H1 (cell line): ENCODE measurements around the gene SGMS1. TPM values are rescaled to one million over a fixed set of nuclear protein-coding genes. Genes with fewer than 3 reads are reported as not detected.

ENCODE experiments used
- BACH1 ChIP-seq: IDR thresholded peaks from 2 replicates; pipeline ENCODE4 v1.6.1; 2012; ENCODE audit warnings: low read length, improper control_type of control experiment
- BRCA1 ChIP-seq: IDR thresholded peaks from 2 replicates; pipeline ENCODE4 v1.6.1; 2012; ENCODE audit warnings: low read depth, low read length, improper control_type of control experiment
- CEBPB ChIP-seq: IDR thresholded peaks from 2 replicates; pipeline ENCODE4 v1.6.1; 2012; ENCODE audit warnings: low read depth, low read length
- CHD1 ChIP-seq: IDR thresholded peaks from 2 replicates; pipeline ENCODE4 v1.6.1; 2012; ENCODE audit warnings: low read depth, low read length, improper control_type of control experiment
- CHD7 ChIP-seq: fragments of 300-600 bp; sonication (generic); IDR thresholded peaks from 2 replicates; pipeline ENCODE4 v1.7.1; 2012; ENCODE audit warnings: low read length, moderate library complexity, mild to moderate bottlenecking, inconsistent platforms; ENCODE audit not compliant: insufficient replicate concordance
- CREB1 ChIP-seq: IDR thresholded peaks from 2 replicates; pipeline ENCODE4 v1.6.1; 2012; ENCODE audit warnings: inconsistent platforms
- E2F6 ChIP-seq: IDR thresholded peaks from 2 replicates; pipeline ENCODE4 v1.6.1; 2012; ENCODE audit warnings: inconsistent platforms
- MAFK ChIP-seq: IDR thresholded peaks from 2 replicates; pipeline ENCODE4 v1.6.1; 2012; ENCODE audit warnings: low read depth, mild to moderate bottlenecking, improper control_type of control experiment, low read length
- MAX ChIP-seq: IDR thresholded peaks from 2 replicates; pipeline ENCODE4 v1.6.1; 2012; ENCODE audit warnings: inconsistent platforms
- RAD21 ChIP-seq, 2 experiments: IDR thresholded peaks in 1 of 2; conservative IDR thresholded peaks in 1 of 2; 2 replicates each; pipeline ENCODE4 v1.6.1; 2011; ENCODE audit warnings: low read depth in 2 of 2, low read length in 2 of 2, improper control_type of control experiment in 1 of 2, inconsistent platforms in 1 of 2, mild to moderate bottlenecking in 1 of 2, moderate library complexity in 1 of 2
- polyA plus RNA-seq, 7 experiments: library from polyadenylated mRNA; depleted of rRNA in 3 of 7; stranded (reverse) in 5 of 7; unstranded in 2 of 7; fragments of >200 nt in 5 of 7; fragments of 200-250 nt in 2 of 7; gene quantifications; 1 replicate in 5 of 7; 2 replicates in 1 of 7; 4 replicates in 1 of 7; pipeline versions ENCODE4 v1.2.1 to v1.2.3, GENCODE V29; 2011 to 2013; ENCODE audit warnings: missing spikeins in 2 of 7, mixed read lengths in 2 of 7
- total RNA-seq: library from RNA; stranded (reverse); fragmentation: NEBNext Ultra II Directional; extraction: Animal tissue kit (Norgen Biotek cat#: 25700); gene quantifications from 2 replicates; pipeline ENCODE4 v1.2.1, GENCODE V29; 2021

SGMS1 gene
- total and polyA plus RNA-seq, 2 of the 8 experiments (the other 6 are each of a cell fraction or from before 2014, with no cell fraction given) = 6.0 to 15.6 TPM

GRCh38 chr10:50623663-50624412, at the start of gene SGMS1 (continued):
- TF ChIP-seq CHD7 (no peak), BACH1 (no peak), CHD1 (no peak), MAFK (no peak), CREB1 (peak; percentile 29; the same call in 1 of the 2 replicates), E2F6 (peak; percentile 80), BRCA1 (no peak), MAX (peak; percentile 58; the same call in 1 of the 2 replicates), RAD21 (IDR thresholded peaks at IDR 0.05 in 1 of 2, conservative IDR thresholded peaks at IDR 0.05 in 1 of 2; ENCODE audit: low read depth in 2 of 2, low read length in 2 of 2) (peak in 1 of 2 experiments; percentile 9; a peak in 1 of 4 replicates), CEBPB (no peak)
